GM12878 (cell line): Measurements from ENCODE around the gene GID4. TPM values are rescaled to one million over a fixed set of nuclear protein-coding genes. Genes with fewer than 3 reads are reported as not detected.

Source experiments
- CHD2 ChIP-seq: IDR thresholded peaks from 2 replicates; pipeline ENCODE4 v1.6.1; 2011; ENCODE audit warnings: low read depth, low read length, improper control_type of control experiment, borderline replicate concordance
- CTCF ChIP-seq, 3 experiments: IDR thresholded peaks in 2 of 3; conservative IDR thresholded peaks in 1 of 3; 2 replicates each; pipeline ENCODE4 v1.5.1; 2011; ENCODE audit warnings: low read depth in 3 of 3, low read length in 3 of 3, mild to moderate bottlenecking in 3 of 3, control low read depth in 2 of 3, moderate library complexity in 2 of 3, inconsistent platforms in 1 of 3, mixed read lengths in 1 of 3; ENCODE audit not compliant: control insufficient read depth in 2 of 3, insufficient read depth in 1 of 3; ENCODE audit errors: extremely low read depth in 1 of 3
- NFYB ChIP-seq: IDR thresholded peaks from 2 replicates; pipeline ENCODE4 v1.6.1; 2011; ENCODE audit warnings: low read depth, mild to moderate bottlenecking, low read length, improper control_type of control experiment, moderate library complexity; ENCODE audit not compliant: insufficient read depth
- polyA plus RNA-seq, 11 experiments: library from polyadenylated mRNA; depleted of rRNA in 4 of 11; unstranded in 6 of 11; stranded (reverse) in 5 of 11; fragments of >200 nt; fragmentation: Nextera tagmentation in 4 of 11; fragmentation: Illumina TruSeq in 1 of 11; extraction: Ambion mirVana in 4 of 11; extraction: Trizol in 1 of 11; gene quantifications; 1 replicate in 1 of 11; 2 replicates in 10 of 11; pipeline versions ENCODE4 v1.2.1 to v1.2.3, GENCODE V29; 2011 to 2016; ENCODE audit warnings: inconsistent platforms in 2 of 11, missing spikeins in 2 of 11, low read depth in 1 of 11
- total RNA-seq, 4 experiments: library from RNA; depleted of rRNA in 3 of 4; stranded (reverse); fragments of >200 nt in 3 of 4; fragmentation: Illumina TruSeq in 1 of 4; extraction: Trizol in 1 of 4; gene quantifications; 2 replicates each; pipeline versions ENCODE4 v1.2.1 to v1.2.3, GENCODE V29; 2013 to 2021
- TF ChIP-seq, protein P1 (sequence below): fragments of 450-650 bp; IDR thresholded peaks from 2 replicates; pipeline ENCODE4 v1.6.1; 2017; ENCODE audit warnings: mild to moderate bottlenecking, moderate library complexity

Gene GID4
- total and polyA plus RNA-seq, 10 of the 15 experiments (the other 5 are each of a cell fraction or from before 2014, with no cell fraction given): 0.93 to 7.3 (median 3.6) TPM

DNA sequence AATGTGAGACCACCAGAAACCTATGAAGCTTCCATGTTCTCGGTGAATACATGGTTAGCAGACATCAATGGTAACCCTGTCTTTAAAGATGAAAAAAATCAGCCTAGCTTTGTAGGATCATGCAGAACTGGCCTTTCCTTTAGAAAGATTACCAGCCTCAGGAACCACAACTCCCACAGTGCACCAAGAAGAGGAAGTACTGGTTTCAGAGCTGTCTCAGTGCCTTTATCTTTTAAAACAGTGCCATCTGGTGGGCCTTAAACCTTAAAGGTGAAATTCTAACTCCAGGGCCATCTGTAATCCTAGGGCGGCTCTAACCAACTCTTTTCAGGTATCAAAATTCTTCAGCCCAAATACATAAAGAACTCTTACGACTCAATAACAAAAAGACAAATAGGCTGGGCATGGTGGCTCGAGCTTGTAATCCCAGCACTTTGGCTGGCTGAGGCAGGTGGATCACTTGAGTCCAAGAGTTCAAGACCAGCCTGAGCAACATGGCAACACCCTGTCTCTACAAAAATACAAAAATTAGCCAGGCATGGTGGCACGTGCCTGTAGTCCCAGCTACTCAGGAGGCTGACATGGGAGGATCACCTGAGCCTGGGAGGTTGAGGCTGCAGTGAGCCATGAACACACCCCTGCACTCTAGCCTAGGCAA lies 5.6 kb upstream of the GID4 start (continued):
- TF ChIP-seq CTCF (IDR thresholded peaks at IDR 0.05 in 2 of 3, conservative IDR thresholded peaks at IDR 0.05 in 1 of 3; ENCODE audit: control insufficient read depth in 2 of 3, extremely low read depth in 1 of 3, insufficient read depth in 1 of 3, low read depth in 3 of 3, low read length in 3 of 3): peak; percentile 35 to 92 (median 62); a peak in 5 of 6 replicates
- TF ChIP-seq CHD2: no peak
- TF ChIP-seq, protein P1, sequence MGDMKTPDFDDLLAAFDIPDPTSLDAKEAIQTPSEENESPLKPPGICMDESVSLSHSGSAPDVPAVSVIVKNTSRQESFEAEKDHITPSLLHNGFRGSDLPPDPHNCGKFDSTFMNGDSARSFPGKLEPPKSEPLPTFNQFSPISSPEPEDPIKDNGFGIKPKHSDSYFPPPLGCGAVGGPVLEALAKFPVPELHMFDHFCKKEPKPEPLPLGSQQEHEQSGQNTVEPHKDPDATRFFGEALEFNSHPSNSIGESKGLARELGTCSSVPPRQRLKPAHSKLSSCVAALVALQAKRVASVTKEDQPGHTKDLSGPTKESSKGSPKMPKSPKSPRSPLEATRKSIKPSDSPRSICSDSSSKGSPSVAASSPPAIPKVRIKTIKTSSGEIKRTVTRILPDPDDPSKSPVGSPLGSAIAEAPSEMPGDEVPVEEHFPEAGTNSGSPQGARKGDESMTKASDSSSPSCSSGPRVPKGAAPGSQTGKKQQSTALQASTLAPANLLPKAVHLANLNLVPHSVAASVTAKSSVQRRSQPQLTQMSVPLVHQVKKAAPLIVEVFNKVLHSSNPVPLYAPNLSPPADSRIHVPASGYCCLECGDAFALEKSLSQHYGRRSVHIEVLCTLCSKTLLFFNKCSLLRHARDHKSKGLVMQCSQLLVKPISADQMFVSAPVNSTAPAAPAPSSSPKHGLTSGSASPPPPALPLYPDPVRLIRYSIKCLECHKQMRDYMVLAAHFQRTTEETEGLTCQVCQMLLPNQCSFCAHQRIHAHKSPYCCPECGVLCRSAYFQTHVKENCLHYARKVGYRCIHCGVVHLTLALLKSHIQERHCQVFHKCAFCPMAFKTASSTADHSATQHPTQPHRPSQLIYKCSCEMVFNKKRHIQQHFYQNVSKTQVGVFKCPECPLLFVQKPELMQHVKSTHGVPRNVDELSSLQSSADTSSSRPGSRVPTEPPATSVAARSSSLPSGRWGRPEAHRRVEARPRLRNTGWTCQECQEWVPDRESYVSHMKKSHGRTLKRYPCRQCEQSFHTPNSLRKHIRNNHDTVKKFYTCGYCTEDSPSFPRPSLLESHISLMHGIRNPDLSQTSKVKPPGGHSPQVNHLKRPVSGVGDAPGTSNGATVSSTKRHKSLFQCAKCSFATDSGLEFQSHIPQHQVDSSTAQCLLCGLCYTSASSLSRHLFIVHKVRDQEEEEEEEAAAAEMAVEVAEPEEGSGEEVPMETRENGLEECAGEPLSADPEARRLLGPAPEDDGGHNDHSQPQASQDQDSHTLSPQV: no peak
- no peak for TF ChIP-seq NFYB
